ENCODE results near the gene PAK1.
"Not testable (repeated sequence)": the region's sequence is repeated elsewhere in the genome, so short reads cannot be mapped to it uniquely, and the experiment has no call there.

The PAK1 gene

GRCh38 chr11:77387701-77388100 is 86.2 kb downstream of the PAK1 start:
- Histone ChIP-seq H3K4me3 (replicated peaks; ENCODE audit: low read depth, low read length) (no peak overlapping the region), H3K27me3 (replicated peaks; ENCODE audit: control insufficient read depth, insufficient read depth, low read length) (no peaks in the 10 kb centered on the region), H3K36me3 (ENCODE audit: control insufficient read depth, insufficient read depth, low read length) (no peaks in the 10 kb centered on the region)
- no peak for TF ChIP-seq CTCF (IDR thresholded peaks at IDR 0.05; ENCODE audit: insufficient read depth, low read length, poor library complexity, severe bottlenecking)
- no peak for DNase-seq (ENCODE audit: extremely low read depth, insufficient read length)

GRCh38 chr11:77386178-77386577 is 87.7 kb downstream of the PAK1 start:
- TF ChIP-seq CTCF (IDR thresholded peaks at IDR 0.05; ENCODE audit: insufficient read depth, low read length, poor library complexity, severe bottlenecking), result no peak
- Histone ChIP-seq H3K36me3 (ENCODE audit: control insufficient read depth, insufficient read depth, low read length) (no peaks in the 10 kb centered on the region; the same call in 1 of the 2 replicates), H3K4me3 (replicated peaks; ENCODE audit: low read depth, low read length) (no peak overlapping the region), H3K27me3 (replicated peaks; ENCODE audit: control insufficient read depth, insufficient read depth, low read length) (no peaks in the 10 kb centered on the region)
- DNase-seq (ENCODE audit: extremely low read depth, insufficient read length), result no peak

GRCh38 chr11:77385255-77385771 is 88.6 kb downstream of the PAK1 start:
- not testable (repeated sequence) for H3K36me3 ChIP-seq (ENCODE audit: control insufficient read depth, insufficient read depth, low read length); H3K4me3 ChIP-seq (replicated peaks; ENCODE audit: low read depth, low read length); DNase-seq (ENCODE audit: extremely low read depth, insufficient read length); H3K27me3 ChIP-seq (replicated peaks; ENCODE audit: control insufficient read depth, insufficient read depth, low read length)

- peaks cover 1% of the 10 kb centered on the region; the same call in 1 of the 2 replicates for H3K36me3 ChIP-seq (ENCODE audit: control insufficient read depth, insufficient read depth, low read length)
- no peak overlapping the region for H3K4me3 ChIP-seq (replicated peaks; ENCODE audit: low read depth, low read length)
- no peak for TF ChIP-seq CTCF (IDR thresholded peaks at IDR 0.05; ENCODE audit: insufficient read depth, low read length, poor library complexity, severe bottlenecking)
- DNase-seq (ENCODE audit: extremely low read depth, insufficient read length), result no peak
- H3K27me3 ChIP-seq (replicated peaks; ENCODE audit: control insufficient read depth, insufficient read depth, low read length), result no peaks in the 10 kb centered on the region
Observed at GRCh38 chr11:77384571-77384970, 89.3 kb downstream of the PAK1 start.

- H3K36me3 ChIP-seq (ENCODE audit: control insufficient read depth, insufficient read depth, low read length); DNase-seq (ENCODE audit: extremely low read depth, insufficient read length); H3K27me3 ChIP-seq (replicated peaks; ENCODE audit: control insufficient read depth, insufficient read depth, low read length); H3K4me3 ChIP-seq (replicated peaks; ENCODE audit: low read depth, low read length): not testable (repeated sequence)
Observed at GRCh38 chr11:77383349-77383748, 90.5 kb downstream of the PAK1 start.

GRCh38 chr11:77381729-77382665 is 91.9 kb downstream of the PAK1 start:
- Histone ChIP-seq H3K4me3 (replicated peaks; ENCODE audit: low read depth, low read length) (no peak overlapping the region), H3K27me3 (replicated peaks; ENCODE audit: control insufficient read depth, insufficient read depth, low read length) (no peaks in the 10 kb centered on the region), H3K36me3 (ENCODE audit: control insufficient read depth, insufficient read depth, low read length) (peaks cover 7% of the 10 kb centered on the region)
- DNase-seq (ENCODE audit: extremely low read depth, insufficient read length), result no peak
- no peak for TF ChIP-seq CTCF (IDR thresholded peaks at IDR 0.05; ENCODE audit: insufficient read depth, low read length, poor library complexity, severe bottlenecking)
